ENCODE results near the gene ZNF718. TPM values are rescaled to one million over a fixed set of nuclear protein-coding genes. Genes with fewer than 3 reads are reported as not detected.
"Not testable (repeated sequence)": the region's sequence is repeated elsewhere in the genome, so short reads cannot be mapped to it uniquely, and the experiment has no call there.

Gene ZNF718
- total RNA-seq, 5 donors from 2014 or later (not counting 1 experiment from before 2014, with no cell fraction given), result 6.6 to 10.3 (median 8.6) TPM

DNA sequence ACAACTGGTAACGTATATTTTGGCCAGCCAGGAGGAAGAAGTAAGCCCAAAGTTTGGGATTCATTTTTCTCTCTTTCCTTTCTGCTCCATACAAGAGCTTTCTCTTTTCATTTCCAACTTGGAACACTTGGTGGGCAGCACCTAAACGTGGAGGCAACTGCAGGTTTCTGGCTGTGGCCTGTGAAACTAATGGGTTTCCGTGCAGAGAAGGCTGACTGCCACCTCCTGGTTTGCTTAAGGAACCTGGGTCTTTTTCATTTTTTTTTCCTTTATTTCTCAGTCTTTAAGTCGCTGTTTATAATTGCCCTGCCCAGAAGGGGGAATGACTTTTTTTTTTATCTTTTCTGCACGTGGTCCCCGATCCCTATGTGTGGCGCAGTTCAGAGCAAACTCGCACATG lies 15.4 kb downstream of the ZNF718 start:
- peaks cover 91% of the 10 kb centered on the region for H3K36me3 Mint-ChIP-seq
- H3K4me3 Mint-ChIP-seq, result no peak overlapping the region
- no peaks in the 10 kb centered on the region for H3K27me3 Mint-ChIP-seq
- CTCF ChIA-PET, result no interaction called here
- Histone ChIP-seq H3K27me3 (replicated peaks in 1 of 2; ENCODE audit: control insufficient read depth in 2 of 2, extremely low read depth in 1 of 2, insufficient read depth in 2 of 2, low read length in 1 of 2) (no peaks in the 10 kb centered on the region), H3K36me3 (ENCODE audit: control insufficient read depth in 2 of 2, extremely low read depth in 1 of 2, insufficient read depth in 1 of 2, low read length in 1 of 2) (peaks cover 15 to 48% of the 10 kb centered on the region in 2 donors), H3K4me1 (ENCODE audit: control insufficient read depth in 1 of 2, extremely low read depth in 1 of 2, insufficient read depth in 2 of 2, low read length in 2 of 2) (no peaks in the 10 kb centered on the region), H3K9me3 (peaks cover 29% of the 10 kb centered on the region), H3K27ac (ENCODE audit: low read length) (no peak overlapping the region), H3K4me3 (ENCODE audit: control insufficient read depth in 1 of 2, extremely low read depth in 1 of 2, low read length in 1 of 2) (peak overlapping the region in 1 of 2 donors; percentile 38)
- H3K9me3 Mint-ChIP-seq, result peaks cover 22 to 71% (median 70%) of the 10 kb centered on the region in 3 donors
- 84% methylated on average over 5 of the region's 8 CpGs for WGBS (ENCODE audit: insufficient coverage)
- DNase-seq (no peak), ATAC-seq (replicated peaks in 1 of 4) (no peak)
- H3K4me1 Mint-ChIP-seq, result peaks cover 6 to 26% (median 17%) of the 10 kb centered on the region in 3 donors
- POLR2A ChIA-PET, result no interaction called here
- H3K27ac Mint-ChIP-seq, result no peak overlapping the region

GRCh38 chr4:146621-147020 lies 22.3 kb downstream of the ZNF718 start:
- H3K27ac ChIP-seq (ENCODE audit: low read length), result no peak overlapping the region
- CTCF ChIA-PET, result no interaction called here
- H3K9me3 ChIP-seq, result peaks cover 39% of the 10 kb centered on the region
- no peak for DNase-seq
- H3K27ac Mint-ChIP-seq, result no peak overlapping the region
- no CpG with 5 or more reads among the region's 1 CpG for WGBS (ENCODE audit: insufficient coverage)
- H3K36me3 Mint-ChIP-seq, result peaks cover 63% of the 10 kb centered on the region
- no peak overlapping the region for H3K4me3 ChIP-seq (ENCODE audit: control insufficient read depth in 1 of 2, extremely low read depth in 1 of 2, low read length in 1 of 2)
- peaks cover 0 to 1% (median 0%) of the 10 kb centered on the region in 3 donors for H3K4me1 Mint-ChIP-seq
- H3K27me3 Mint-ChIP-seq, result no peaks in the 10 kb centered on the region
- H3K4me1 ChIP-seq (ENCODE audit: control insufficient read depth in 1 of 2, extremely low read depth in 1 of 2, insufficient read depth in 2 of 2, low read length in 2 of 2), result no peaks in the 10 kb centered on the region
- H3K9me3 Mint-ChIP-seq, result peaks cover 7 to 54% (median 46%) of the 10 kb centered on the region in 3 donors
- peaks cover 6 to 7% of the 10 kb centered on the region in 2 donors for H3K36me3 ChIP-seq (ENCODE audit: control insufficient read depth in 2 of 2, extremely low read depth in 1 of 2, insufficient read depth in 1 of 2, low read length in 1 of 2)
- POLR2A ChIA-PET, result no interaction called here
- no peaks in the 10 kb centered on the region for H3K27me3 ChIP-seq (replicated peaks in 1 of 2; ENCODE audit: control insufficient read depth in 2 of 2, extremely low read depth in 1 of 2, insufficient read depth in 2 of 2, low read length in 1 of 2)
- no peak for ATAC-seq (replicated peaks in 1 of 4)
- H3K4me3 Mint-ChIP-seq, result no peak overlapping the region

- no peaks in the 10 kb centered on the region for H3K27me3 ChIP-seq (replicated peaks in 1 of 2; ENCODE audit: control insufficient read depth in 2 of 2, extremely low read depth in 1 of 2, insufficient read depth in 2 of 2, low read length in 1 of 2)
- H3K4me1 ChIP-seq (ENCODE audit: control insufficient read depth in 1 of 2, extremely low read depth in 1 of 2, insufficient read depth in 2 of 2, low read length in 2 of 2), result no peaks in the 10 kb centered on the region
- WGBS (ENCODE audit: insufficient coverage), result 95% methylated on average over 3 of the region's 4 CpGs
- ATAC-seq (replicated peaks in 1 of 4), result no peak
- ChIA-PET CTCF (no interaction called here), POLR2A (no interaction called here)
- Mint-ChIP-seq H3K27ac (no peak overlapping the region), H3K4me3 (no peak overlapping the region), H3K36me3 (peaks cover 59% of the 10 kb centered on the region), H3K9me3 (peaks cover 7 to 52% (median 44%) of the 10 kb centered on the region in 3 donors), H3K27me3 (no peaks in the 10 kb centered on the region), H3K4me1 (peaks cover 0 to 1% (median 0%) of the 10 kb centered on the region in 3 donors)
- peak overlapping the region in 1 of 2 donors; percentile 54 for H3K4me3 ChIP-seq (ENCODE audit: control insufficient read depth in 1 of 2, extremely low read depth in 1 of 2, low read length in 1 of 2)
- no peak for DNase-seq
- H3K9me3 ChIP-seq, result peaks cover 35% of the 10 kb centered on the region
- peaks cover 6 to 7% of the 10 kb centered on the region in 2 donors for H3K36me3 ChIP-seq (ENCODE audit: control insufficient read depth in 2 of 2, extremely low read depth in 1 of 2, insufficient read depth in 1 of 2, low read length in 1 of 2)
- no peak overlapping the region for H3K27ac ChIP-seq (ENCODE audit: low read length)
Measured at GRCh38 chr4:147233-147632, 22.9 kb downstream of the ZNF718 start.

DNA sequence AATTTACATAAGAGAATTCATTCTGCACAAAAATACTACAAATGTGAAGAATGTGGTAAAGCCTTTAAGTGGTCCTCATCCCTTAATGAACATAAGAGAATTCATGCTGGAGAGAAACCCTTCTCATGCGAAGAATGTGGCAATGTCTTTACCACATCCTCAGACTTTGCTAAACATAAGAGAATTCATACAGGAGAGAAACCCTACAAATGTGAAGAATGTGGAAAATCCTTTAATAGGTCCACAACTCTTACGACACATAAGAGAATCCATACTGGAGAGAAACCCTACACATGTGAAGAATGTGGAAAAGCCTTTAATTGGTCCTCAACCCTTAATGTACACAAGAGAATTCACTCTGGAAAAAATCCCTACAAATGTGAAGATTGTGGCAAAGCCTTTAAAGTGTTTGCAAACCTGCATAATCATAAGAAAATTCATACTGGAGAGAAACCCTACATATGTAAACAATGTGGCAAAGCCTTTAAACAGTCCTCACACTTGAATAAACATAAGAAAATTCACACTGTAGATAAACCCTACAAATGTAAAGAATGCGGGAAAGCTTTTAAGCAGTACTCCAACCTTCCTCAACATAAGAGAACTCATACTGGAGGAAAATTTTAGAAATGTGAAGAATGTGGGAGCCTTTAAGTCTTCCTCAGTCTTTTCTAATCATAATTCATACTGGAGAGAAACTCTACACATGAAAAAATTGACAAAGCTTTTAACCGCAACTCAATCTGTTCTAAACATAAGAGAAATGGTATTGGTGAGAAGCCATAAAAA lies 37.4 kb downstream of the ZNF718 start:
- Histone ChIP-seq H3K9me3 (peaks cover 39% of the 10 kb centered on the region), H3K27ac (ENCODE audit: low read length) (no peak overlapping the region), H3K4me3 (ENCODE audit: control insufficient read depth in 1 of 2, extremely low read depth in 1 of 2, low read length in 1 of 2) (no peak overlapping the region), H3K27me3 (replicated peaks in 1 of 2; ENCODE audit: control insufficient read depth in 2 of 2, extremely low read depth in 1 of 2, insufficient read depth in 2 of 2, low read length in 1 of 2) (no peaks in the 10 kb centered on the region), H3K36me3 (ENCODE audit: control insufficient read depth in 2 of 2, extremely low read depth in 1 of 2, insufficient read depth in 1 of 2, low read length in 1 of 2) (peaks cover 4 to 5% of the 10 kb centered on the region in 2 donors), H3K4me1 (ENCODE audit: control insufficient read depth in 1 of 2, extremely low read depth in 1 of 2, insufficient read depth in 2 of 2, low read length in 2 of 2) (no peaks in the 10 kb centered on the region)
- POLR2A ChIA-PET, result no interaction called here
- Mint-ChIP-seq H3K36me3 (peaks cover 42% of the 10 kb centered on the region), H3K27ac (no peak overlapping the region), H3K27me3 (no peaks in the 10 kb centered on the region), H3K4me1 (no peaks in the 10 kb centered on the region), H3K4me3 (no peak overlapping the region), H3K9me3 (peaks cover 3 to 38% (median 19%) of the 10 kb centered on the region in 3 donors)
- DNase-seq, result no peak
- WGBS (ENCODE audit: insufficient coverage), result no CpG with 5 or more reads among the region's 4 CpGs
- CTCF ChIA-PET, result interaction anchor here in 1 of 2 donors (0.6 kb wide), 1 partner anchor 209 kb away, joined by 3 read pairs; no protein-coding TSS in a partner anchor
- ATAC-seq (replicated peaks in 1 of 4), result no peak

- CTCF ChIA-PET; H3K4me3 ChIP-seq (ENCODE audit: control insufficient read depth in 1 of 2, extremely low read depth in 1 of 2, low read length in 1 of 2); H3K27me3 Mint-ChIP-seq; POLR2A ChIA-PET; H3K27me3 ChIP-seq (replicated peaks in 1 of 2; ENCODE audit: control insufficient read depth in 2 of 2, extremely low read depth in 1 of 2, insufficient read depth in 2 of 2, low read length in 1 of 2); H3K4me1 Mint-ChIP-seq; DNase-seq; H3K36me3 ChIP-seq (ENCODE audit: control insufficient read depth in 2 of 2, extremely low read depth in 1 of 2, insufficient read depth in 1 of 2, low read length in 1 of 2); H3K27ac Mint-ChIP-seq; H3K4me1 ChIP-seq (ENCODE audit: control insufficient read depth in 1 of 2, extremely low read depth in 1 of 2, insufficient read depth in 2 of 2, low read length in 2 of 2); H3K27ac ChIP-seq (ENCODE audit: low read length); ATAC-seq (replicated peaks in 1 of 4); H3K4me3 Mint-ChIP-seq; H3K9me3 ChIP-seq: not testable (repeated sequence)
- WGBS (ENCODE audit: insufficient coverage), result no CpG with 5 or more reads among the region's 3 CpGs
- Mint-ChIP-seq H3K36me3 (peaks cover 50% of the 10 kb centered on the region), H3K9me3 (peaks cover 12 to 47% (median 36%) of the 10 kb centered on the region in 3 donors)
Measured at GRCh38 chr4:169640-170039, 45.3 kb downstream of the ZNF718 start.

DNA sequence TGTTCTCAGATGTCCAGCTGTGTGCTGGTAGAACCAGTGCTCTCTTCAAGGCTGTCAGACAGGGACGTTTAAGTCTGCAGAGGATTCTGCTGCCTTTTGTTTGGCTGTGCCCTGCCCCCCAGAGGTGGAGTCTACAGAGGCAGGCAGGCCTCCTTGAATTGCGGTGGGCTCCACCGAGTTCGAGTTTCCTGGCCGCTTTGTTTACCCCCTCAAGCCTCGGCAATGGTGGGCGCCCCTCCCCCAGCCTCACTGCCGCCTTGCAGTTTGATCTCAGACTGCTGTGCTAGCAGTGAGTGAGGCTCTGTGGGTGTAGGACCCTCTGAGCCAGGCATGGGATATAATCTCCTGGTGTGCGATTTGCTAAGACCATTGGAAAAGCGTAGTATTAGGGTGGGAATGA lies 47.0 kb downstream of the ZNF718 start:
- H3K4me1 Mint-ChIP-seq; H3K36me3 ChIP-seq (ENCODE audit: control insufficient read depth in 2 of 2, extremely low read depth in 1 of 2, insufficient read depth in 1 of 2, low read length in 1 of 2); H3K27ac ChIP-seq (ENCODE audit: low read length); H3K27me3 Mint-ChIP-seq; H3K27me3 ChIP-seq (replicated peaks in 1 of 2; ENCODE audit: control insufficient read depth in 2 of 2, extremely low read depth in 1 of 2, insufficient read depth in 2 of 2, low read length in 1 of 2); H3K4me3 Mint-ChIP-seq; CTCF ChIA-PET; ATAC-seq (replicated peaks in 1 of 4); POLR2A ChIA-PET; DNase-seq; H3K9me3 ChIP-seq; H3K4me3 ChIP-seq (ENCODE audit: control insufficient read depth in 1 of 2, extremely low read depth in 1 of 2, low read length in 1 of 2); H3K27ac Mint-ChIP-seq; H3K4me1 ChIP-seq (ENCODE audit: control insufficient read depth in 1 of 2, extremely low read depth in 1 of 2, insufficient read depth in 2 of 2, low read length in 2 of 2): not testable (repeated sequence)
- WGBS (ENCODE audit: insufficient coverage), result 98% methylated on average over 8 of the region's 10 CpGs
- H3K9me3 Mint-ChIP-seq, result peaks cover 16 to 56% (median 48%) of the 10 kb centered on the region in 3 donors
- peaks cover 54% of the 10 kb centered on the region for H3K36me3 Mint-ChIP-seq

All from T-cell (primary cell).